ENCODE data around the gene KLC1. TPM values are rescaled to one million over a fixed set of nuclear protein-coding genes. Genes with fewer than 3 reads are reported as not detected.
"Not testable (repeated sequence)": the region's sequence is repeated elsewhere in the genome, so short reads cannot be mapped to it uniquely, and the experiment has no call there.

KLC1 gene
- total RNA-seq, result 137 and 244 TPM in 2 replicates

DNA sequence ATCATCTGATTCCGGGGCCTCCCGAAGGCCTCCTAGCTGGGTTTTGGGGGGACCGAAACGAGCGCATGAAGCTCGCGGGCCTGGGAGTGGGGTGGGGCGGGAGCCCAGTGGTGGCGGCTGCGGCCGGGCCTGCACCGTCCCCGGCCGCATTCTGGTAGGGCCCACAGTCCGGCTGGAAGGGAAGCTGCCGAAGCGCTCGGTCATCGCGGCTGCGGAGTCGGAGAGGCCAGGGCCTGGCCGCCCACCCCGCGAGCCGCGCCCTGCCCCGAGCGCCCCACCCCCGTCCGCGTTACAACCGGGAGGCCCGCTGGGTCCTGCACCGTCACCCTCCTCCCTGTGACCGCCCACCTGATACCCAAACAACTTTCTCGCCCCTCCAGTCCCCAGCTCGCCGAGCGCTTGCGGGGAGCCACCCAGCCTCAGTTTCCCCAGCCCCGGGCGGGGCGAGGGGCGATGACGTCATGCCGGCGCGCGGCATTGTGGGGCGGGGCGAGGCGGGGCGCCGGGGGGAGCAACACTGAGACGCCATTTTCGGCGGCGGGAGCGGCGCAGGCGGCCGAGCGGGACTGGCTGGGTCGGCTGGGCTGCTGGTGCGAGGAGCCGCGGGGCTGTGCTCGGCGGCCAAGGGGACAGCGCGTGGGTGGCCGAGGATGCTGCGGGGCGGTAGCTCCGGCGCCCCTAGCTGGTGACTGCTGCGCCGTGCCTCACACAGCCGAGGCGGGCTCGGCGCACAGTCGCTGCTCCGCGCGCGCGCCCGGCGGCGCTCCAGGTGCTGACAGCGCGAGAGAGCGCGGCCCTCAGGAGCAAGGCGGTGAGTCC is at the start of gene KLC1:
Gene KLC1, plus strand, starts transcription at position 528 of the 819 bp plus-strand sequence. CDS start 25,354 bp downstream, outside the sequence.
- DNase-seq (ENCODE audit: low read depth), result no peak

DNA sequence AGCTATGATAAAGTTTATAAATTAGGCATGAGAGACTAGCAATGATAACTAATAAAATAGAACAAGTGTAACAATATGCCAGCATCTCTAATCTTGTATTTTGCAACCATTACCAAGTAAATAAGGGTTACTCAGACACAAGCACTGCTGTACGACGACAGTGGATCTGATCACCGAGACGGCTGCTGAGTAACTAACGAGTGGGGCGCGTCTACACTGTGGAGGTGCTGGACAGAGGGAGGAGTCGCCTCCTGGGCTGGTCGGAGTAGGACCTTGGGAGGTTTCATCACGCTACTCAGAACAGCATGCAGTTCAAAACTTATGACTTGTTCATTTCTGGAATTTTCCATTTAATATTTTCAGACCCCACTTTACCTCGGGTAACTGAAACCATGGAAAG is 47.8 kb upstream of the KLC1 start:
- no peak for DNase-seq (ENCODE audit: low read depth)

DNA sequence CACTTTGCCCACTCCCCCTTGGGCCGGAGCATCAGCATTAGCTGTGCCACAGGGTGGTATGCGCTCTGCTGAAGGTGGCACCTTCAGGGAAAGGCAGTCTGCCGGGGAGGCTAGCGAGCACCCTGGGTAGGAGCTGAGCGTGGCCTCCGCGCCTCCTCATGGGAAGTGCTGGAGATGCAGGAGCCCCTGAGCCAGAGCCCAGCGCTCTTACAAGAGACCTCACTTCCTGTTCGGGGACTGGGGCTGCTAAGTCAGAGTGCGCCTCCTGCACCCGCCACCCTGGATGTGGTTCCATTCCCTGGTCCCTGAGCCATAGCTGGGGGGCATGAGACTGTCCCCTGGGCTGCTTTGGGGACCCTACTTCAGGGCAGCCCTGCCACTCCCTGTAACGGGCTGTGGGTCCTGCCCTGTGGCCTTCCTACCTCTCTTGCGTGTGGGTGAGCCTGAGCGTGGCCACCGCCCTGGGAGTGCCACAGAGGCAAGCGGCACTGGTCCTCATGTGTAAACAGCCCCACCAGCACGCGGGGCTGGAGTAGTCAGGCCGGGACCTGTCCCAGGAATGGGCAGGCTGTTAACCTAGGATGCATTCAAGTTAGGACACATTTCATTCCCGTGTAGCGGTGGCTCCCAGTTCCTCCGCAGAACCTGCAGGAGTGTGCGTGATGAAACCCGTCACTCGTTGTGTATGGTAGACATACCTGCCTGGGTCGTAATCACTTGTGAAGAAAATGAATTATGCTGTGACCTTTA is 46.9 kb upstream of the KLC1 start:
- DNase-seq (ENCODE audit: low read depth), result no peak

DNA sequence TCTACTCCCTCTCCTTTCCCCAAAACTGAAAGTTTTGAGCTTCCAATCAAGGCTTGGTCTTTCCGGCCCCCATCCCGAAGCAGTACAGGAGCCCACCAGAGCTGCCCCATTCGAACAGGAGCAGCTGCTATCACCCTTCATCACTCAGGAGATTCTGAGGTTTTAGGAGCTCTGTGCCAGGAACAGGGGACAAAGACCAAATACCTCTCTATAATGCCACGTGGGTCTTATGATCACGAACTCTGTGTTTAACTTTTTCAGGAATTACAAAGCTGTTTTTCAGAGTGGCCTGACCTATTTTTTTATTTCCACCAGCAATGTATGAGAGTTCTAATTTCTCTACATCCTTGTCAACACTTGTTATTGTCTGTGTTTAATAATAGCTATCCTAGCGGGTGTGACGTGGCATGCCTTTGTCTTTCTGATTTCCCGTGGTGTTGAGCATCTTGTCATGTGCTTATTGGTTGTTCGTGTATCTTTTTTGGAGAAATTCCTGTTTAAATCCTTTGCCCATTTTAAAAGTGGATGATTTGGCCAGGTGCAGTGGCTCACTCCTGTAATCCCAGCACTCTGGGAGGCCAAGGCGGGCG is 44.6 kb upstream of the KLC1 start:
- no peak for DNase-seq (ENCODE audit: low read depth)

DNA sequence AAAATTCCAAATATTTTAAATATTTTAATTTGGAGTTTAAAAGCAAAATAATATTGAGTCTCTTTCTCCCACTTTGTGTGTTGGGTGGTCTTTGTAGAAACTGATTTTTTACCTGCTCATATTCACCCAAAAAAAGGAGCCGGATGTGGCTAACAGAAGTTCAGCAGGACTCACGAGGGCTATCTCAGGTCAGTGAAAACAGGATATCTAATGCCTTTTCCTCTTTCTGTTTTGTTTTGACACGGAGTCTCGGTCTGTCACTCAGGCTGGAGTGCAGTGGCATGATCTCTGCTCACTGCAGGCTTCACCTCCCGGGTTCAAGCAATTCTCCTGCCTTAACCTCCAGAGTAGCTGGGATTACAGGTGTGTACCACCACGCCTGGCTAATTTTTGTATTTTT is 35.4 kb upstream of the KLC1 start:
- DNase-seq (ENCODE audit: low read depth), result no peak

DNA sequence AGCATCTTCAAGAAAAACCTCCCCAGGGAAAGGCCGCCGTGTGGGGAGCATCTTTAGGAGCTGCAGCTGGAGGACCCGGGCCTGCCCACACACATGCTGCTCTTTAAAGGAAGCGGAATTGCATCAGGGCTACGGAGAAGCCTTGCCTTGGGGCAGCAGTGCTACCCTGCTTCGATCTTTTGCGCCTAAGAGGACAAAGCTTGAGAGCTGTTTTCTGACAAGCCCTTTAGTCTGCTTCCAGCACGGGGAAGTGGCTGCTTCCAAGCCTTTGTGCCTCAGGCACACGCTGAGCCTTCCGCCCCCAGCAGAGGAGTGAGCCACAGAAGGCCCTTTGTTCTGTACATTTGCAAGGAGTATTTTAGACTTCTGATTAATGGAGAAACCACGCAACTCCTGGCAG is 34.7 kb upstream of the KLC1 start:
- peak; percentile 67 for DNase-seq (ENCODE audit: low read depth)

DNA sequence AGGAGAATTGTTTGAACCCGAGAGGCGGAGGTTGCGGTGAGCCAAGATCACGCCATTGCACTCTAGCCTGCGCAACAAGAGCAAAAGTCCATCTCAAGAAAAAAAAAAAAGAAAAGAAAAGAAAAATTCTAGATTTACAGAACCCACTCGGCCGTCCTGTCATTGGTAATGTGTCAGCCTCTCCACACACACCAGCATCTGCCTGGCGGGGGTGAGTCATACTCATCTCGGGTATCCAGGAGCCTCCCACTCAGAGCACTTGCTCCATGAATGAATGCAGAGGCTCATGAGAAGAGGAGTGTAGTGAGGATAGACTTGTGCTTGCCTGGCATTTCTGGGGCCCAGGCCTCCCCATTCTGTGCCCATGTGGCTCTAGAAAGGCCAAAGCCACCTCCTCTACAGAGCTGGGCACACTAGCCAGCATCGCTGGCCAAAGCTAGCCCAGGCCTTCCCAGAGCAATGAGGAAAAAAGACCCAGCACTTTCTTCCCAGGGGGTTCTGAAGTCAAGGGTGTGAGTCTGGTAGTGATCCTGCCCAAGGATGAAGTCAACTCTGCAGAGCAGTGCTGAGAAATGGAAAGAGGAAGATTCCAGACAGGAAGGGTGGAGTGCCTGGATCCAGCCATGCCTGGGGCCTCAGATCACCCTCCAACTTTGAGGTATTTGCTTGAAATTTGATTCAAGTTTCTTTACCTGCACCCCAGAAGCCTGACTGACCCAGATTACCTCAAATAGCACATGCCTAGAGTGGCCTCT is 31.2 kb upstream of the KLC1 start:
- DNase-seq (ENCODE audit: low read depth), result peak; percentile 62

DNA sequence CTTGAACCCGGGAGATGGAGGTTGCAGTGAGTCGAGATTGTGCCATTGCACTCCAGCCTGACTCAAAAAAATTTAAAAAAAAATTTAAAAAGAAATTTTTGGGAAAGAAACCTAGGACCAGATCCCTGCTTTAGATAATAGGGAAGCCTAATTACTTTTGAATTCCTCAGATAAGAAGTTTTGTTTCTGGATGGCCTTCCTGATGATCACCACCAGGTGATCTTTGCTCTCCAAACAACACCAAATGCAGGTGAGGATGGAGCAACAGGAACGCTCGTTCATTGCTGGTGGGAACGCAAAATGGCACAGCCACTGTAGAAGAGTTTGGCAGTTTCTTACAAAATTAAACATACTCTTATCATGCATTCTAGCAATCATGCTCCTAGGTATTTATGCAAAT is 28.5 kb upstream of the KLC1 start:
- DNase-seq (ENCODE audit: low read depth), result no peak

DNA sequence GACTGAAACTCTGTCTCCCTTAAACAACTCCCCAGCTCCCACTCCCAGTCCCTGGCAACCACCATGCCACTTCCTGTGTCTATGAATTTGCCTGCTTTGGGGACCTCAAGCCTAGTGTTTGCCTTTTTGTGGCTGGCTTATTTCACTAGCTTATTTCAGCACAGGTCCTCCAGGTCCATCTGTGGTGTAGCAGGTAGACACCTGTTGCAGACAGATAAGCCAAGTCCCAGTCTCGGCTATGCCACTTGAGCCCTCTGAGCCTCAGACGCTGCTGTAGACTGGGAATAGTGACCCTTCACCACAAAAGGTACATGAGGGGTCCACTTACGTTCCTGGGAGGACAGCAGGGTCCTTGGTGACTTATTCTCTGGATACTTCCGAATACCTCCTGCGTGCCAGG is 24.4 kb upstream of the KLC1 start:
- DNase-seq (ENCODE audit: low read depth), result no peak

DNA sequence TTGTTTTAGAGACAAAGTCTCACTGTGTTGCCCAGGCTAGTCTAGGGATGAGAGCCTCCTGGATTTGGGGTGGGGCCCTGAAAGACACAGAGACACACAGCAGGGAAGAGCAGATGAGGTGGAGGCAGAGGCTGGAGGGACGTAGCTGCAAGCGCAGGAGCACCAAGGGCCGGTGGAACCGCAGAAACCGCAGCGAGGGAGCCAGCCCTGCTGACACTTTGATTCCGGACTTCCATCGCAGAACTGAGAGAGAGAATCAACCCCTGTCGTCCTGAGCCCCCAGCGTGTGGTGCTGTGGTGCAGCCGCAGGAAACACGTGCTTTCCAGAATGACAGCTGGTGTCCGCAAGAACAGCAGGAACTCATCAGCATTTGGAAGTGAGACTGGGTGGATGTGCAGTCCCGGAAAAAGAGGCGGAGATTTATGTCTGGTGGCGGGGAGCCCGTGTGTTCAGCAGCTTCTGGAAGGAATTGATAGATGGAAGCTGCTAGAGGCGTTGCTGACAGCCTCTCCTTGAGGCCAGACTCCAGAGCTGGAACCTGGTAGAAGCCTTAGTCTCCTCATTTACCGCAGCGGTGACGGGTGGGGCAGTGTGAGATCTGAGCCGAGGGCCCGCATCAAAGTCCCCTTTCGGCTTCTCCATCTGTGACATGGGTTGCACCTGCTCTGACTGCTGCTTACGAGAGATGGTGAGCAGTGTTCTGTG is 21.9 kb upstream of the KLC1 start:
- DNase-seq (ENCODE audit: low read depth), result peak; percentile 50

DNA sequence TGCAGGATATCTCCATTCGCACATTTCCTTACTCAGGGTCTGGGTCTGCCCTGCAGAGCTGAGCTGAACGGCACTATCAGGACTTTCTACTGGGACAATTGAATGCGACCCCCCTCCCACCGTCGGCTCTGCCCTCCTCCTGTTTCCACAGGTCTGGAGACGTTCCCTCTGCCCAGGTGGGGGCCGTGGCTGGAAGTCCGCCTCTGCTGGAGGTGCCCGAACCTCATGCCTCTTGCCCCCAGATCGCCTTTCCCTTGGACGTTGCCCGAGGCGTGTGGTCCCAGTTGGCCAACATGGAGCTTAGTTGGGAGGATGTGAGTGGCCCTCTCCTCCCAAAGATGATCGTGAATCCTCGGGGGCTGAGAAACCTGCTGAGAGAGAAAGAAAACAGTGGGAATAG is 21.2 kb upstream of the KLC1 start:
- no peak for DNase-seq (ENCODE audit: low read depth)

DNA sequence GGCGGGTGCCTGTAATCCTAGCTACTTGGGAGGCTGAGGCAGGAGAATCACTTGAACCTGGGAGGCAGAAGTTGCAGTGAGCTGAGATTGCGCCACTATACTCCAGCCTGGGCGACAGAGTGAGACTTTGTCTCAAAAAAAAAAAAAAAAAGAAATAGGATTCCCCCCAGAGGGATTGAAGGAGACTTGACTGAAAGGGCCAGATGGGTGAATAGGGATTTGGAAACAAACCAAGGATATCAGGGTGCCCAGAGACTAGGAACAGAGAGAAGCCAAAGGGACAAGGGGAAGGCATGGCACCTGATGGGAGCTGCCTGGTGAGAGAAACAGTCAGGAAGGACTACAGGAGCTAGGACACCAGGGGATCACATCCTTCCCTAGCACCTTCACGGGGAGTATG is 19.9 kb upstream of the KLC1 start:
- DNase-seq (ENCODE audit: low read depth), result not testable (repeated sequence)

DNA sequence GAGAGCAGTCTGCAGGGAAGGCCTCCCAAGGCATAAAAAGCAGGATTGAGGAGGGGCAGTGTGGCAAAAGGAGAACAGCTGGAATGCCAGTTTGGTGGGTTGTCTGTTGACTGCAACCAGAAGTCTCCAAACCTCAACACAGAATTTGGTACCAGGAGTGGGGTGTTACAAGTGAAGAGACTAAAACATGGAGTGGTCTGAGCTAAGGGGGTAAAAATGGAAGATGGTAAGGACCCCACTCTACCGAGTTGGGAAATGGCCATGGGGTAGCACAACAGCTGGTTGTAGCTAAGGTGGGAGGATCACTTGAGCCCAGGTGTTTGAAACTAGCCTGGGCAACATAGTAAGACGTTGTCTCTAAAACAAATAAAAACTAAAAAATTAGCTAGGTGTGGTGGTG is 17.8 kb upstream of the KLC1 start:
- no peak for DNase-seq (ENCODE audit: low read depth)

DNA sequence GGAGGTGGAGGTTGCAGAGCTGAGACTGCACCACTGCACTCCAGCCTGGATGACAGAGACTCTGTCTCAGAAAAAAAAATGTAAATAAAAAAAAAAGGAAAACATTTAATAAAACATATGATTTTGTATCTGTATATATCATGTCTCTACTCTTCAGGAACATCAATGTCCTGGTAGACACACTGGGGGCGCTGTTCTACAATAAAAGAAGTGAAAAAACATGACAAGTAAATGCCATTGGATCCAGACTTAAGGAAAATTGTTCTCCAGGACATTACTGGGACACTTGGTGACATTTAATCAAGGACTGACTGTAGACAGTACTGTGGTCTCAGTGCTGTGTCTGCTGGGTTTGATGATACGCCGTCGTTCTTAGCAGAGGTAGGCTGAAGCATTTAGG is 15.5 kb upstream of the KLC1 start:
- DNase-seq (ENCODE audit: low read depth), result no peak

DNA sequence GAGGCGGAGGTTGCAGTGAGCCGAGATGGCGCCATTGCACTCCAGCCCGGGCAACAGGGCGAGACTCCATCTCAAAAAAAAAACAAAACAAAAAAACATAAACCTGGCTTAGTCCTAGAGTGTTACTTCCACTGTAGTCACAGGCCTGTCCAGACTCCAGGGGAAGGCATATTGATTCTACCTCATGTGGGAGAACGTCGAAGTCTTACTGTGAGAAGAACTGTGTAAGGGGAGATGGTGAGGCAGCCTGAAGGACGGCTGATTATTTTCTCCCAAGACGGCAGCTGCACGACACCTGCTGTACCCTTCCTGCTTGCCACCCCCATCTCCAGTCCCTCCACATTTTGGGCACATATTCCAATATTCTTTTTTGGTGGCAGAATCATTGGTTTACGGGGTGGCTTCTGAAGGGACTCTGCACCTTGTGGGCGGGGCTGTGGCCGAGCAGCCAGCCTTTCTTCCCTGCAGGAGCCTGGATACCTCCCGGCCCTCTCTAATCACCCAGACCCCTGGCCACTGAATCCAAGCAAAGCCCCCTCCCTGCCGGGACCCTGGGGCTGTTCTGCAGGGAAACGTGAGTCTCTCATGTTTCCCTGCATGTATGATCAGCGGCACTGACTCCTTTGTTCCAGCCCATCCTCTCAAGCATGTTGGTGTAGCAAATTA is 12.2 kb upstream of the KLC1 start:
- DNase-seq (ENCODE audit: low read depth), result no peak

DNA sequence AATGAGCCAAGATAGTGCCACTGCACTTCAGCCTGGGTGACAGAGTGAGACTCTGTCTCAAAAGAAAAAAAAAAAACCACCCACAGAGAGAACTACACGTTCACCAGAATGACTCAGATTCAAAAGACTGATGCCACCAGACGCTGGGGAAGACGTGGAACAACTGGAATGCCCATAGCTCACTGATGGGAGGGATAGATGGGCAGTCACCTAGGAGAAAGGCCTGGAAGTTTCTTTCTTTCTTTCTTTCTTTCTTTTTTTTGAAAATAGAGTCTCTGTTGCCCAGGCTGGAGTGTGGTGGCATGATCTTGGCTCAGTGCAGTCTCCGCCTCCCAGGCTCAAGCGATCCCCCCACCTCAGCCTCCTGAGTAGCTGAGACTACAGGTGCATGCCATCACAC is 10.0 kb upstream of the KLC1 start:
- no peak for DNase-seq (ENCODE audit: low read depth)

DNA sequence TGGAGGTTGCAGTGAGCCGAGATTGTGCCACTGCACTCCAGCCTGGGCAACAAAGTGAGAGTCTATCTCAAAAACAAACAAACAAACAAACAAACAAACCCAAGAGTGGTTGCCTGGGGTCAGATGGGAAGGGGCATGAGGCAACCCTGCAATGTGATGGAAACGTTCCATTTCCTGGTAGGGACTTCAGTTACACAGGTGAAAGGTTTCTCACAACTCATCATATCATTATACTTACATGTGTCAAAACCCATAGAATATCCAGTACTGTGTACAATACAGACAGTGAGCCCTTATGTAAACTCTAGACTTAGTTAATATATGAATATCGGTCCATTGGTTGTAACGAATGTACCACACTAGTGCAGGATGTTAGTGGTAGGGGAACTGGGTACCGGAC is 7.2 kb upstream of the KLC1 start:
- DNase-seq (ENCODE audit: low read depth), result no peak

DNA sequence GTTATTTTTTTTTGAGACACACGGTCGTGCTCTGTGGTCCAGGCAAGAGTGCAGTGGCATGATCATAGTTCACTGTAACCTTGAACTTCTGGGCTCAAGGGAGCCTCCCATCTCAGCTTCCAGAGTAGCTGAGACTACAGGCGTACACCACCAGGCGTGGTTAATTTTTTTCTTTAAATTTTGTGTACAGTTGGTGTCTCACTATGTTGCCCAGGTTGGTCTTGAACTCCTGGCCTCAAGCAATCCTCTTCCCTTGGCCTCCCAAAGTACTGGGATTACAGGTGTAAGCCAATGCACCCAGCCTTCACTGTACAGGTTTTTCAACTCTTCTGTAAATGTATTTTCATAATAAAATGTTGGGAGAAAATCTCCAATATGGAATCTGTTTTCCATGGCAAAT is 5.7 kb upstream of the KLC1 start:
- DNase-seq (ENCODE audit: low read depth), result no peak

DNA sequence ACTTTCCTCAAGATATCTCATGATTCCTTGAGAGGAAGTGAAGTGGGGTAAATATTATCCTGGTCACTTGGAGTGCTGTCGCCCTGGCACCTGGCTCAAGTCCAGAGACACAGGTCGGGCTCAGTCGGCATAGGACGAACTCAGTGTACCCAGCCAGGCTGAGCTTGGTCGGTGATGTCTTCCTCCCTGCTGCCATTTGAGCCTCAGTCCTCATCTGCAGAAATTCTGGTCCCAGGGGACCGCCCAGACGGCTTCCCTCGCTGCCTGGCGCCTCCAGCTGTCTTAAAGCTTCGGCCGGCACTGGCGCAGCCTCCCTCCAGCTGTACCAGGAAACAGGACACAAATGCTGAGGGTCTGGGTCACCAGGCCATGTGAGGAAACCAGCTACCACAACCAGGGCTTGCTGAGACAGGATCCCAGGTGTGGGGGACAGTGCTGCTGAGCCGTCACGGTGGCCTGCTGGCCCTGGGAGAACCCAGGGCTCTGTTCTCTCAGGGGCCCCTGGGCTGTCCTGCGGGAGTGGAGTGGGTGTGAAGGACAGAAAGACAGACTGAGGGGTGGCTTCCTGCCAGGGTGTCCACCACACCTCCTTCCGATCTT is 5.0 kb upstream of the KLC1 start:
- DNase-seq (ENCODE audit: low read depth), result no peak

DNA sequence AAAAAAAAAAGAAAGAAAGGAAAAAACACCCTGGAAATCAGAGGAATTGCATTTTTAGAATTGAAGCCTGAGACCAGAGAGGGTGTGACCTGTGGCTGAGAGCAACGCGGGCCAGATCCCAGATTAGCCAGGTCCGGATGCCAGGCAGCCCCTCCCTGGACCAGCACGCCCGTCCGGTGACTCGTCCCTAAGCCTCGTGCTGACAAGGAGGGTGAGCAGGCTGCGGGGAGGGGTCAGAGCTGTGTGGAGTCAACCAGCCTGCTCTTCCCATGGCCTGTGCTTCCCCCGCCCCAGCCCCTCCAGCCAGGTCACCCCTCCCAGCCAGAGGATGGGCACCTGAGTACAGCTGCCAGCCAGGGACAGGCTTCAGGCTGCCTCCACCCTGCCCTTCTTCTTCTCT is 4.2 kb upstream of the KLC1 start:
- DNase-seq (ENCODE audit: low read depth), result peak; percentile 43

Data from renal cortical epithelial cell (primary cell).